NCI-H2227 treated with DMSO at 0.1 percent for 48 hours (cell line): Measurements from ENCODE around the gene CD38.

Experiments
- DNase-seq: peaks from one replicate; lab custom pipeline; 2025; lab: John Stamatoyannopoulos, UW

Gene CD38

GRCh38 chr4:15868111-15868510 is 90.0 kb downstream of the CD38 start:
- DNase-seq = no peak

GRCh38 chr4:15868826-15869413 is 90.8 kb downstream of the CD38 start:
- no peak for DNase-seq

DNA sequence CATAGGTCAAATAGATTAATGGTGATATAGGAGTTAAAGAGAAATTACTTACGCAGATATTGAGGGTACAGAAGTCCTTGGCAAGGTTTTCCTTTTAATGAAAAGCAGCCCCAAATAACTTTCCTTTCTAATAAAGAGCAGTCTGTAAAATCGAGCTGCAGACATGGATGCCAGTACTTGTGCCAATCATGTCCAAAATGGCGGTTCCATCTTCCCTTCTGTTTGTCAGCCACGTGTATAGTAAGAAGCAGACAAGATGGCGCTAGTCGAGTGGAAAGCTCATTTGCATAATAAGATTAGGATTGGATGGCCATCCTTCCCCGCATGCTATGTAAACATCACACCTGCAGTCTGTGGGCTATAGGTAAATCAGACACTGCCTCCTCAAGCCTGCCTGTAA is 92.0 kb downstream of the CD38 start:
- no peak for DNase-seq

- DNase-seq = no peak
Observed at GRCh38 chr4:15870921-15871664, 93.0 kb downstream of the CD38 start.

DNA sequence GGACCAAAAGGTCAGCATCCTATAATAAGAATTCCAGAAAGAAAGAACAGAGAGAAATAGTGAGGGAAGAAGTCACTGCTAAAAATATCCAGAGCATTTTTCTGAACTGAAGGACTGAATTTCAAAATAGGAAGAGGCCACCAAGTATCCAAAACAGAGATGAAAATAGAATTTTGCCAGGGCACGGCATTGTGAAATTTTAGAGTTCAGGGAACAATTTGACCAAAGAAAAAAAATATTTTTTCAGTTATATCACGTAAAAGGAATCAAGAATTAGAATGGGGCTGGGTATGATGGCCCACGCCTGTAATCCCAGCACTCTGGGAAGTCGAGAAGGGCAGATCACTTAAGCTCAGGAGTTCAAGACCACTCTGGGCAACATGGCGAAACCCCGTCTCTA is 95.0 kb downstream of the CD38 start:
- DNase-seq = no peak

DNA sequence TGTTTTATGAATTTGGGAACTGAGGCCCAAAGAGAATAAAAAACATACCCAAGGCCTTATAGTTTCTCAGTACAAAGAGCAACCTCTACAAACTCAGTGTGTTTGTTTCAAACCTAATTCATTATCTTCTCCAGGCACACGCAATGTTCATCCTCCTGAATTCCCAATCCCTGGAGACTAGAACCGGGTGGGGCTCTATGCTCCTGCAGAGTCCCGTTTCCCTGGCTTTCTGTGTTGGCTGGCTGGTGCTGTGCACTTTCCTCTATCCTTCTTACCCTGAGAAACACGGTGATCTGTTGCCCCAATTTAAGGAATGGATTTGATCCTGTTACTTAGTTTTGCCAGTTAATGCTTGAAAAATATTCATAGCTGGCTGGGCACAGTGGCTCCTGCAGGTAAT is 96.5 kb downstream of the CD38 start:
- DNase-seq = no peak

DNA sequence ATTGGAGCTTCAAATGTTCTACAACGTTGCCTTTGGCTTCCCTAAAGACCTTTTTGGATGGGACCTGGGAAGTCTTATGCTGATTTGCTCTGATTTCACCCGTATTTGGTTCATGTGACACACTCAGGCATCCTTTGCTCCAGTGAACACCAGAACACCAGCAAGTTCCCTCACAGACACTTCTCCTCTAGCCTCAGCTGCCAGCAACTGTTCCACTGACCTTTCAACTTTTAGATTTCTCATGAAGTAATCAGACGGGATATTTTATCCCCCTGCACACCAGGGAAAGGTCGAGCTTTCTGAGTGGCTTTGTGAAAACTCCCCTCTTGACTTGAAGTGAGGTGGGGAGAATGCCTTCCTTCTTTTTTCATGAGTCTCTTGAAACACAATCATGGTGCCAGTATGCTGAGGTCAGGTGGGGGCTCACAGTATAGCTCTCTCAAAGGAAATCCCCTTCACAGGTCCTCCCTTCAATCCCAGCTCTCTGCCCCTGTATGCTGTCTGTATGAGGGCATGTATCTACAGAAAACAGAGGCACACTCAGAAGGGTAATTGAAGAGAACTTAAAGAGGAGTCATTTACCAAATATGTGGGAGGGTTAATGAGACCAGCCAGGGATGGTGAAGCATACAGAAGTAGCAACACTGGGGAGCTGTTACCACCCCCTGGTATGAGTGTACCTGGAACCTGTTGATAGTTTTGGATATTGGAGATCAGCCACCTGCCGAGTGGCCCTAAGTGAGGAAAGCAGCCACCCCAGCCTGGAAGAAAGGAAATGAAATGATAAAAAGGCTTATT is 97.7 kb downstream of the CD38 start:
- no peak for DNase-seq

- DNase-seq = no peak
Observed at GRCh38 chr4:15878011-15878410, 99.9 kb downstream of the CD38 start.

GRCh38 chr4:15881820-15882219 is 103.7 kb downstream of the CD38 start:
- DNase-seq = no peak

DNA sequence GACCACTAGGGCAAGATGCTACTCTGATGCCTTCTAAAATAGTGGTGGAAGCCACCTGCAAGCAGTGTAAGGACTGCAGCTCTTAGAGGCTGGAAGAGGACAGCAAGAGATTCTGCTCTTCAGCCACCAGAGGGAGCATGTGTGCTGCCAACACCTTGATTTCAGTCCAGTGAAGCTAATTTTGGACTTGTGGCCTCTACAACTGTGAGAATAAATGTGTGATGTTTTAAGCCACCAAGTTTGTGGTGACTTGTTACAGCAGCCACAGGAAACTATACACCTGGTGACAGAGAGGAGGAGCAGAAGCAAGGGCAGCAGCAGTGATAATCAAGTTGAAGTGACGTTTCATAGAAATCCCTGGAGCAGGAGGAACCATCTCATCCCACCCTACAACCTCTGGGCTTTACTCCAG is 104.6 kb downstream of the CD38 start:
- DNase-seq = peak; percentile 48

GRCh38 chr4:15883610-15884243 is 105.6 kb downstream of the CD38 start:
- DNase-seq = no peak

GRCh38 chr4:15884666-15885065 is 106.5 kb downstream of the CD38 start:
- DNase-seq = no peak

DNA sequence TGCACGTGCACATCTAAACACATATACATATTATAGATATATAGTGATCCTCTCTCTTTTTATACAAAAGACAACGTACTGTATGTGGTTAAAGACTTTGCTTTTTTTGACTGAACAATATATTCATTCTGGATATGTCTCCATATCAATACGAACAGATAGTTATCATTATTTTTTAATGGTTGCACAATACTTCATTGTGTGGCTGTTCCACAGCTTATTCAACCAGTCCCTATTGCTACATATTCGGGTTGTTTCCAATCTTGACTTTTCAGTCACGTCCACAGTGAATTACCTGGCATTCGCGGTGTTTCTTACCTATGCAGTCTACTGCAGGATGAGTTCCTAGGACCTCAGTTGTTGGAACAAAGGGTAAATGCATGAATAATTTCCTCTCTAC is 107.3 kb downstream of the CD38 start:
- DNase-seq = no peak

- DNase-seq = no peak
Observed at GRCh38 chr4:15888515-15888914, 110.4 kb downstream of the CD38 start.

- DNase-seq = no peak
Observed at GRCh38 chr4:15890246-15890829, 112.2 kb downstream of the CD38 start.

- DNase-seq = no peak
Observed at GRCh38 chr4:15891312-15891711, 113.2 kb downstream of the CD38 start.

GRCh38 chr4:15893962-15894361 is 115.8 kb downstream of the CD38 start:
- DNase-seq = no peak

DNA sequence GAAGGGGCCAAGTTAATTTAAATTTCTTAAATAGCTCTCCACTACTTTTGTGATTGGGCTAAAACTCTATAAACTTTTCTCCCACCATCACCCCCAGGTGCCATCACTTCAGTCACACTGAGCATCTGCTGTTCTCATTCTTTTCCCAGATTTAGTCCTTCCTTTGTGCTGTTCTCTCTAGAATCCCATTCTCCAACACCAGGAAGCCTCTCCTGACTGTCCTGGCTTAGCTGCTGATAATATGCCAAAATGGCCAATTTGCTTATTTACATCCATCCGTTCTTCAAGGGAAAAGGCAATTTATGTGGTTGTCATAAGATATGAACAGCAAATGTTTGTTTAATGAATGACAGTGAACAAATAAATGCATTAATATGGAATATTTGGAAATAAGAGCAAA is 116.3 kb downstream of the CD38 start:
- no peak for DNase-seq

DNA sequence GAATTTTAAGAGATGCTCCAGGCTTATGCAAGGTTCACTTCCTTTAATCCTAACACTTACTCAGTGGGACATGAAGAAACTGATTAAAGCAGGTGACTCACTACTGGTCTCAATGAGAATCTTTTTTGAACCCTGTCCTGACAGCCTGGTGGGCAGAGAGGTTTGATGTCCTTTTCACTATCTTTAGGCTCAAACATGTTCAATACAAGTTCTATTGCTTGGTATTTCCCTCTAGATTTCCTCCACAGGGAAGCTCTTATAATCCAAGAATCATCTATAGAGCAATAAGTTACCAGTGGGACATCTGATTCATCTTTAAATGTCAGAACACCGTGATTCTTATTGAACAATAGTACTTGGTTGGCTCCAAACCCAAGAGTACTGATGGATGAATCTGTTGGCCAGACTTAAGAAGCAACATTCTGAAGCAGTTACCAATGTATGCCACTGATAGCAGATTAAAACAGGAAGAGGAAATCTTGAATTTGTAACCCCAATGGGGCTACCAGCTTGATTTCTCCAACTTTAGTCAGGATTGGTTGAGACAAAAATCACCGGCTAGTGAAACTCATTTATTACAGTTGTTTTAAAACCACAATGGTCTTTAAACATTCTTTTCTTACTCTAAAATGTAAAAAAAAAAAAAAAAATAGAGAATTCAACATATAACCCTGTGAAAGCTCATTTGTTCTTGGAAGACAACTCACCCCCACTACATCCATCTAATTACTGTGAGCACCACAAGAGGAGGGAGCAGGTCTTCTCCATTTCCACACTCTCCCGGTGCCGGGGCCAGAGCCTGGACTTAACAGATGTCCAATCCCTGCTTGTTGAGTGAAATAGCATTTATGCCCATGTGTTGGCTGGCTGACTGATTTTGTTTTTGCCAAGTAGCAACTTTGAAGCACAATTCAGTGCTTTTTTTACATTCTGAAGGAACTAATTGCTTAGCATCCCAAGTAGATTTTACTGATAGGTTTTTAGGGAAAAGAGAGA is 117.1 kb downstream of the CD38 start:
- no peak for DNase-seq

DNA sequence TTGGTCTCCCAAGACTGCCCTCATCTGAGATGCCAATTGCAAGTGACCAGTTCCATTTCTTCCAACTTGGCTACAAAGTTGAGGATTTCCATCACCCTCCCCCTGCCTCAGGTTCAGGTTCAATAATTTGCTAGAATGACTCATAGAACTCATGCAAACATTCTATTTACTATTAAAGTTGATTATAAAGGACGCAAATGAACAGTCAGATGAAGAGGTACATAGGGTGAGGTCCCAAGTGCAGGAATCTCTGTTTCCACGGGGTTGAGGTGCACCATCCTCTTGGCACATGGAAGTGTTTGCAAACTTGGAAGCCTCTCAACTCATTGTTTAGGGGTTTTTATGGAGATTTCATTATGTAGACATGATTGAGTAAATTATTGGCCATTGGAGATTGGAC is 119.4 kb downstream of the CD38 start:
- DNase-seq = no peak

GRCh38 chr4:15898902-15899301 is 120.8 kb downstream of the CD38 start:
- DNase-seq = no peak
